Activated T-cell treated with anti-CD3 and anti-CD28 coated beads, Interleukin-2, amount 50 U/mL, for 72 hours (primary cell): ENCODE measurements around the gene LSP1. TPM values are rescaled to one million over a fixed set of nuclear protein-coding genes. Genes with fewer than 3 reads are reported as not detected.

Experiments used
- ATAC-seq, 2 donors: fragments of 150-1000 bp; cut with Tn5 transposase; replicated peaks in 1 of 2; 2 replicates each; pipeline ENCODE4 v1.10.0; 2021; ENCODE audit warnings: moderate library complexity in 2 of 2, mild to moderate bottlenecking in 1 of 2
- DNase-seq, 2 donors: peaks; one replicate each; pipeline ENCODE4 v3.0.0; 2021 to 2022; ENCODE audit warnings: mixed read lengths in 1 of 2
- H3K27ac Mint-ChIP-seq: one replicate; pipeline ENCODE4 v1.8.0; 2022; ENCODE audit warnings: mild to moderate bottlenecking, moderate library complexity, mixed read lengths
- H3K27me3 Mint-ChIP-seq: one replicate; pipeline ENCODE4 v1.8.0; 2022; ENCODE audit warnings: low read depth, mixed read lengths
- H3K36me3 Mint-ChIP-seq, 2 donors: one replicate each; pipeline ENCODE4 v1.8.0; 2022; ENCODE audit warnings: mixed read lengths in 2 of 2, mild to moderate bottlenecking in 1 of 2; ENCODE audit not compliant: insufficient read depth in 2 of 2
- H3K4me1 Mint-ChIP-seq: one replicate; pipeline ENCODE4 v1.8.0; 2022; ENCODE audit warnings: low read depth, mixed read lengths
- H3K4me3 Mint-ChIP-seq, 2 donors: one replicate each; pipeline ENCODE4 v1.8.0; 2022; ENCODE audit warnings: mild to moderate bottlenecking in 2 of 2, mixed read lengths in 2 of 2, moderate library complexity in 2 of 2
- H3K9me3 Mint-ChIP-seq, 2 donors: one replicate each; pipeline ENCODE4 v1.8.0; 2022; ENCODE audit warnings: mixed read lengths in 2 of 2
- total RNA-seq, 2 donors: library from RNA; stranded (reverse); gene quantifications; one replicate each; pipeline ENCODE4 v1.2.3, GENCODE V29; 2022

Gene LSP1
- total RNA-seq, 2 donors from 2014 or later, result 301 to 312 TPM

- Mint-ChIP-seq H3K9me3 (no peaks in the 10 kb centered on the region), H3K27ac (no peak overlapping the region), H3K36me3 (no peaks in the 10 kb centered on the region), H3K4me3 (no peak overlapping the region), H3K27me3 (no peaks in the 10 kb centered on the region), H3K4me1 (peaks cover 5% of the 10 kb centered on the region)
- ATAC-seq, result no peak
- DNase-seq, result no peak
These were observed 16.6 kb upstream of the LSP1 start for GRCh38 chr11:1836011-1836945.

GRCh38 chr11:1837171-1838076 lies 15.5 kb upstream of the LSP1 start:
- no peak overlapping the region for H3K4me3 Mint-ChIP-seq
- ATAC-seq, result peak; percentile 86 to 92
- H3K36me3 Mint-ChIP-seq, result no peaks in the 10 kb centered on the region
- H3K4me1 Mint-ChIP-seq, result peaks cover 5% of the 10 kb centered on the region
- no peak overlapping the region for H3K27ac Mint-ChIP-seq
- peak; percentile 84 to 86 for DNase-seq
- no peaks in the 10 kb centered on the region for H3K9me3 Mint-ChIP-seq
- H3K27me3 Mint-ChIP-seq, result no peaks in the 10 kb centered on the region

- DNase-seq (no peak), ATAC-seq (peak in 1 of 2 donors; percentile 48)
- no peaks in the 10 kb centered on the region for H3K27me3 Mint-ChIP-seq
- H3K27ac Mint-ChIP-seq, result no peak overlapping the region
- peaks cover 5% of the 10 kb centered on the region for H3K4me1 Mint-ChIP-seq
- no peaks in the 10 kb centered on the region for H3K9me3 Mint-ChIP-seq
- no peak overlapping the region for H3K4me3 Mint-ChIP-seq
- H3K36me3 Mint-ChIP-seq, result no peaks in the 10 kb centered on the region
These were observed 14.8 kb upstream of the LSP1 start for GRCh38 chr11:1838077-1838425.

- Mint-ChIP-seq H3K27ac (no peak within 1 kb of the TSS), H3K9me3 (no peaks in the 10 kb centered on the region), H3K27me3 (no peaks in the 10 kb centered on the region), H3K4me3 (no peak within 1 kb of the TSS), H3K4me1 (peaks cover 9% of the 10 kb centered on the region), H3K36me3 (no peaks in the 10 kb centered on the region)
- ATAC-seq (no peak), DNase-seq (no peak)
These were observed 14.3 kb upstream of the LSP1 start, which contains the start of gene TNNI2 for GRCh38 chr11:1838426-1839144. TNNI2 (plus strand) TSS chr11:1838981; CDS start chr11:1839697, 716 bp downstream.

GRCh38 chr11:1839204-1839923 lies 13.5 kb upstream of the LSP1 start:
- no peak overlapping the region for H3K4me3 Mint-ChIP-seq
- H3K36me3 Mint-ChIP-seq, result no peaks in the 10 kb centered on the region
- ATAC-seq (no peak), DNase-seq (no peak)
- H3K9me3 Mint-ChIP-seq, result no peaks in the 10 kb centered on the region
- H3K27ac Mint-ChIP-seq, result no peak overlapping the region
- no peaks in the 10 kb centered on the region for H3K27me3 Mint-ChIP-seq
- peaks cover 17% of the 10 kb centered on the region for H3K4me1 Mint-ChIP-seq

GRCh38 chr11:1839924-1840779 lies 12.7 kb upstream of the LSP1 start:
- Mint-ChIP-seq H3K4me3 (no peak overlapping the region), H3K27ac (no peak overlapping the region), H3K36me3 (no peaks in the 10 kb centered on the region), H3K9me3 (no peaks in the 10 kb centered on the region), H3K27me3 (peaks cover 6% of the 10 kb centered on the region), H3K4me1 (peaks cover 25% of the 10 kb centered on the region)
- ATAC-seq (no peak), DNase-seq (no peak)

GRCh38 chr11:1840780-1841480 lies 12.0 kb upstream of the LSP1 start:
- DNase-seq, result no peak
- H3K27ac Mint-ChIP-seq, result no peak overlapping the region
- H3K4me1 Mint-ChIP-seq, result peaks cover 33% of the 10 kb centered on the region
- no peak for ATAC-seq
- H3K27me3 Mint-ChIP-seq, result peaks cover 8% of the 10 kb centered on the region
- H3K4me3 Mint-ChIP-seq, result no peak overlapping the region
- no peaks in the 10 kb centered on the region for H3K36me3 Mint-ChIP-seq
- no peaks in the 10 kb centered on the region for H3K9me3 Mint-ChIP-seq

- Mint-ChIP-seq H3K27ac (no peak overlapping the region), H3K4me3 (no peak overlapping the region), H3K4me1 (peaks cover 40% of the 10 kb centered on the region), H3K27me3 (peaks cover 8% of the 10 kb centered on the region), H3K9me3 (no peaks in the 10 kb centered on the region), H3K36me3 (no peaks in the 10 kb centered on the region)
- no peak for DNase-seq
- no peak for ATAC-seq
These were observed 11.3 kb upstream of the LSP1 start for GRCh38 chr11:1841511-1842148.

- ATAC-seq (no peak), DNase-seq (no peak)
- H3K4me3 Mint-ChIP-seq, result no peak overlapping the region
- no peaks in the 10 kb centered on the region for H3K9me3 Mint-ChIP-seq
- peaks cover 44% of the 10 kb centered on the region for H3K4me1 Mint-ChIP-seq
- H3K27me3 Mint-ChIP-seq, result peaks cover 8% of the 10 kb centered on the region
- no peaks in the 10 kb centered on the region for H3K36me3 Mint-ChIP-seq
- H3K27ac Mint-ChIP-seq, result no peak overlapping the region
These were observed 10.5 kb upstream of the LSP1 start for GRCh38 chr11:1842149-1843097.

- Mint-ChIP-seq H3K4me3 (peak overlapping the region in 1 of 2 donors; percentile 65), H3K27ac (no peak overlapping the region), H3K27me3 (peaks cover 8% of the 10 kb centered on the region), H3K9me3 (no peaks in the 10 kb centered on the region), H3K4me1 (peaks cover 44% of the 10 kb centered on the region), H3K36me3 (no peaks in the 10 kb centered on the region)
- no peak for ATAC-seq
- DNase-seq, result no peak
These were observed 9.8 kb upstream of the LSP1 start for GRCh38 chr11:1843098-1843473.
